Trophoblast cell (in vitro differentiated cells and primary cell): ENCODE measurements around the gene CHST5.

Source experiments
- DNase-seq, 2 donors: peaks; one replicate each; pipeline ENCODE4 v3.0.0-alpha.2; 2016
- H2AFZ ChIP-seq: 2 replicates; pipeline ENCODE4 v1.6.1; 2013; ENCODE audit warnings: low read length, moderate library complexity, mild to moderate bottlenecking; ENCODE audit not compliant: insufficient read depth, poor library complexity
- H2AK5ac ChIP-seq: 2 replicates; pipeline ENCODE4 v1.6.1; 2013; ENCODE audit warnings: mild to moderate bottlenecking, low read length
- H2BK120ac ChIP-seq: 2 replicates; pipeline ENCODE4 v1.6.1; 2013; ENCODE audit warnings: low read length, mild to moderate bottlenecking, moderate library complexity; ENCODE audit not compliant: insufficient read depth, poor library complexity
- H2BK12ac ChIP-seq: 2 replicates; pipeline ENCODE4 v1.6.1; 2013; ENCODE audit warnings: mild to moderate bottlenecking, low read length, moderate library complexity
- H2BK5ac ChIP-seq: 2 replicates; pipeline ENCODE4 v1.6.1; 2013; ENCODE audit warnings: low read length, low read depth, moderate library complexity, mild to moderate bottlenecking; ENCODE audit not compliant: poor library complexity
- H3K14ac ChIP-seq: 2 replicates; pipeline ENCODE4 v1.6.1; 2013; ENCODE audit warnings: mild to moderate bottlenecking, low read length
- H3K18ac ChIP-seq: 2 replicates; pipeline ENCODE4 v1.6.1; 2013; ENCODE audit warnings: mild to moderate bottlenecking, low read length
- H3K23ac ChIP-seq: 2 replicates; pipeline ENCODE4 v1.6.1; 2013; ENCODE audit warnings: low read length
- H3K27ac ChIP-seq: 2 replicates; pipeline ENCODE4 v1.5.1; 2013; ENCODE audit warnings: low read depth, mild to moderate bottlenecking, inconsistent platforms, low read length, moderate library complexity
- H3K27me3 ChIP-seq: 2 replicates; pipeline ENCODE4 v1.6.1; 2013; ENCODE audit warnings: inconsistent platforms, mild to moderate bottlenecking, low read length, moderate library complexity; ENCODE audit not compliant: insufficient read depth
- H3K36me3 ChIP-seq, 2 experiments: 1 replicate in 1 of 2; 2 replicates in 1 of 2; pipeline ENCODE4 v1.6.1; 2013; ENCODE audit warnings: low read length in 2 of 2, mild to moderate bottlenecking in 2 of 2, moderate library complexity in 1 of 2; ENCODE audit not compliant: insufficient read depth in 2 of 2, control insufficient read depth in 1 of 2
- H3K4ac ChIP-seq: 2 replicates; pipeline ENCODE4 v1.6.1; 2013; ENCODE audit warnings: low read depth, mild to moderate bottlenecking, low read length, moderate library complexity
- H3K4me1 ChIP-seq, 2 experiments: 1 replicate in 1 of 2; 2 replicates in 1 of 2; pipeline ENCODE4 v1.6.1; 2013; ENCODE audit warnings: low read length in 2 of 2, mild to moderate bottlenecking in 2 of 2, moderate library complexity in 1 of 2; ENCODE audit not compliant: insufficient read depth in 2 of 2, control insufficient read depth in 1 of 2
- H3K4me2 ChIP-seq: 2 replicates; pipeline ENCODE4 v1.6.1; 2013; ENCODE audit warnings: inconsistent platforms, mild to moderate bottlenecking, low read length, moderate library complexity
- H3K4me3 ChIP-seq: 2 replicates; pipeline ENCODE4 v1.5.1; 2013; ENCODE audit warnings: mild to moderate bottlenecking, low read depth, low read length, inconsistent platforms
- H3K79me1 ChIP-seq: one replicate; pipeline ENCODE4 v1.6.1; 2013; ENCODE audit warnings: low read length
- H3K79me2 ChIP-seq: 2 replicates; pipeline ENCODE4 v1.6.1; 2013; ENCODE audit warnings: low read length, mild to moderate bottlenecking; ENCODE audit not compliant: control insufficient read depth, insufficient read depth, poor library complexity
- H3K9ac ChIP-seq: 2 replicates; pipeline ENCODE4 v1.6.1; 2013; ENCODE audit warnings: mild to moderate bottlenecking, low read length
- H3K9me3 ChIP-seq: 2 replicates; pipeline ENCODE4 v1.6.1; 2013; ENCODE audit warnings: low read depth, mild to moderate bottlenecking, control low read depth, inconsistent platforms, low read length; ENCODE audit not compliant: insufficient read depth
- H4K12ac ChIP-seq: 2 replicates; pipeline ENCODE4 v1.6.1; 2013; ENCODE audit warnings: low read depth, mild to moderate bottlenecking, low read length, moderate library complexity
- H4K8ac ChIP-seq: 2 replicates; pipeline ENCODE4 v1.6.1; 2013; ENCODE audit warnings: low read depth, mild to moderate bottlenecking, low read length, moderate library complexity
- H4K91ac ChIP-seq: one replicate; pipeline ENCODE4 v1.6.1; 2013; ENCODE audit warnings: low read depth, mild to moderate bottlenecking, low read length, moderate library complexity
- WGBS: extraction: QIAGEN DNeasy Blood & Tissue Kit; methylation state at CpG from one replicate; pipeline ENCODE4 v1.1.7; 2013; ENCODE audit warnings: missing lambda C conversion rate; ENCODE audit not compliant: insufficient read length, insufficient coverage; ENCODE audit errors: extremely low coverage; 5-methylcytosine and 5-hydroxymethylcytosine counted together

CHST5 gene

GRCh38 chr16:75535211-75535843 is 581 bp downstream of the CHST5 start:
- no peaks in the 10 kb centered on the region for H3K27me3 ChIP-seq
- no CpG with 5 or more reads among the region's 34 CpGs for WGBS
- no peak overlapping the region for H3K23ac ChIP-seq
- no peak overlapping the region for H4K12ac ChIP-seq
- no peak overlapping the region for H3K4me3 ChIP-seq
- H2AFZ ChIP-seq = no peak overlapping the region
- no peak overlapping the region for H2BK120ac ChIP-seq
- no peak overlapping the region for H3K27ac ChIP-seq
- no peak overlapping the region for H3K9ac ChIP-seq
- no peak overlapping the region for H2AK5ac ChIP-seq
- no peaks in the 10 kb centered on the region for H3K4me1 ChIP-seq
- no peak overlapping the region for H2BK5ac ChIP-seq
- no peak overlapping the region for H4K8ac ChIP-seq
- H3K9me3 ChIP-seq = no peaks in the 10 kb centered on the region
- no peak overlapping the region for H3K4ac ChIP-seq
- H3K79me1 ChIP-seq = no peaks in the 10 kb centered on the region
- no peak overlapping the region for H3K14ac ChIP-seq
- H3K79me2 ChIP-seq = no peaks in the 10 kb centered on the region
- H4K91ac ChIP-seq = no peak overlapping the region
- H3K4me2 ChIP-seq = no peak overlapping the region
- no peak overlapping the region for H3K18ac ChIP-seq
- H3K36me3 ChIP-seq = no peaks in the 10 kb centered on the region
- DNase-seq = no peak
- no peak overlapping the region for H2BK12ac ChIP-seq

GRCh38 chr16:75534560-75535205 is 1.2 kb downstream of the CHST5 start:
- no peaks in the 10 kb centered on the region for H3K27me3 ChIP-seq
- no peak overlapping the region for H3K4me3 ChIP-seq

GRCh38 chr16:75532791-75533190 is 3.1 kb downstream of the CHST5 start:
- H2BK5ac ChIP-seq = no peak overlapping the region
- no CpG with 5 or more reads among the region's 2 CpGs for WGBS
- H4K12ac ChIP-seq = no peak overlapping the region
- no peaks in the 10 kb centered on the region for H3K27me3 ChIP-seq
- H2BK12ac ChIP-seq = no peak overlapping the region
- no peak overlapping the region for H2AFZ ChIP-seq
- no peak for DNase-seq
- no peak overlapping the region for H3K23ac ChIP-seq
- H3K27ac ChIP-seq = no peak overlapping the region
- H4K8ac ChIP-seq = no peak overlapping the region
- H3K18ac ChIP-seq = no peak overlapping the region
- H2BK120ac ChIP-seq = no peak overlapping the region
- H4K91ac ChIP-seq = no peak overlapping the region
- no peak overlapping the region for H3K4me3 ChIP-seq
- no peak overlapping the region for H3K14ac ChIP-seq
- no peaks in the 10 kb centered on the region for H3K4me1 ChIP-seq
- H3K4me2 ChIP-seq = no peak overlapping the region
- peaks cover 2% of the 10 kb centered on the region for H3K9me3 ChIP-seq
- H3K36me3 ChIP-seq = no peaks in the 10 kb centered on the region
- no peaks in the 10 kb centered on the region for H3K79me1 ChIP-seq
- no peak overlapping the region for H3K9ac ChIP-seq
- H3K4ac ChIP-seq = no peak overlapping the region
- H3K79me2 ChIP-seq = no peaks in the 10 kb centered on the region
- no peak overlapping the region for H2AK5ac ChIP-seq

More at GRCh38 chr16:75534560-75535205, 1.2 kb downstream of the CHST5 start:
- no peak overlapping the region for H3K23ac ChIP-seq
- no peak overlapping the region for H4K12ac ChIP-seq
- H2BK5ac ChIP-seq = no peak overlapping the region
- H3K4me1 ChIP-seq = no peaks in the 10 kb centered on the region
- no peak overlapping the region for H2AFZ ChIP-seq
- H3K9ac ChIP-seq = no peak overlapping the region
- no peaks in the 10 kb centered on the region for H3K36me3 ChIP-seq
- no peak overlapping the region for H2AK5ac ChIP-seq
- no peaks in the 10 kb centered on the region for H3K79me2 ChIP-seq
- no peaks in the 10 kb centered on the region for H3K79me1 ChIP-seq
- no peak overlapping the region for H4K91ac ChIP-seq
- H3K18ac ChIP-seq = no peak overlapping the region
- no peak for DNase-seq
- H3K14ac ChIP-seq = no peak overlapping the region
- WGBS = no CpG with 5 or more reads among the region's 19 CpGs
- H3K4me2 ChIP-seq = no peak overlapping the region
- no peak overlapping the region for H2BK120ac ChIP-seq
- no peak overlapping the region for H3K4ac ChIP-seq
- no peak overlapping the region for H2BK12ac ChIP-seq
- no peak overlapping the region for H3K27ac ChIP-seq
- no peak overlapping the region for H4K8ac ChIP-seq
- H3K9me3 ChIP-seq = no peaks in the 10 kb centered on the region

- no peak for DNase-seq
- H3K18ac ChIP-seq = no peak overlapping the region
- no CpG with 5 or more reads among the region's 8 CpGs for WGBS
- no peak overlapping the region for H4K12ac ChIP-seq
- H3K27me3 ChIP-seq = no peaks in the 10 kb centered on the region
- no peaks in the 10 kb centered on the region for H3K36me3 ChIP-seq
- H2AFZ ChIP-seq = no peak overlapping the region
- H2BK12ac ChIP-seq = no peak overlapping the region
- no peak overlapping the region for H3K4ac ChIP-seq
- H3K4me3 ChIP-seq = no peak overlapping the region
- peaks cover 2% of the 10 kb centered on the region for H3K9me3 ChIP-seq
- no peaks in the 10 kb centered on the region for H3K79me2 ChIP-seq
- H4K8ac ChIP-seq = no peak overlapping the region
- no peaks in the 10 kb centered on the region for H3K4me1 ChIP-seq
- H3K27ac ChIP-seq = no peak overlapping the region
- H3K4me2 ChIP-seq = no peak overlapping the region
- H4K91ac ChIP-seq = no peak overlapping the region
- no peak overlapping the region for H3K9ac ChIP-seq
- H2BK5ac ChIP-seq = no peak overlapping the region
- no peak overlapping the region for H3K23ac ChIP-seq
- no peaks in the 10 kb centered on the region for H3K79me1 ChIP-seq
- no peak overlapping the region for H2AK5ac ChIP-seq
- H3K14ac ChIP-seq = no peak overlapping the region
- no peak overlapping the region for H2BK120ac ChIP-seq
These were observed 3.7 kb downstream of the CHST5 start for GRCh38 chr16:75532142-75532765.
